GM18907 (cell line): ENCODE results near the gene PLEKHA7.

Experiments used
- ATAC-seq: cut with Tn5 transposase; IDR thresholded peaks from one replicate; pipeline ENCODE4 v1.9.1; 2021; ENCODE audit warnings: mild to moderate bottlenecking, moderate library complexity; ENCODE audit not compliant: unreplicated experiment

Gene PLEKHA7

GRCh38 chr11:16778876-16779275 lies 235.3 kb downstream of the PLEKHA7 start:
- no peak for ATAC-seq

GRCh38 chr11:16778286-16778685 lies 235.9 kb downstream of the PLEKHA7 start:
- ATAC-seq: no peak

GRCh38 chr11:16777613-16777975 lies 236.6 kb downstream of the PLEKHA7 start:
- no peak for ATAC-seq

- no peak for ATAC-seq
These were observed 237.3 kb downstream of the PLEKHA7 start for GRCh38 chr11:16776711-16777612.

GRCh38 chr11:16775614-16776283 lies 238.5 kb downstream of the PLEKHA7 start:
- no peak for ATAC-seq

- ATAC-seq: no peak
These were observed 239.1 kb downstream of the PLEKHA7 start for GRCh38 chr11:16774936-16775613.

- ATAC-seq: no peak
These were observed 240.0 kb downstream of the PLEKHA7 start for GRCh38 chr11:16773981-16774935.

GRCh38 chr11:16772141-16772512 lies 242.1 kb downstream of the PLEKHA7 start:
- no peak for ATAC-seq

- ATAC-seq: no peak
These were observed 242.7 kb downstream of the PLEKHA7 start for GRCh38 chr11:16771350-16772140.

GRCh38 chr11:16770016-16770415 lies 244.2 kb downstream of the PLEKHA7 start:
- ATAC-seq: no peak

GRCh38 chr11:16769386-16769785 lies 244.8 kb downstream of the PLEKHA7 start:
- no peak for ATAC-seq

- ATAC-seq: no peak
These were observed 246.3 kb downstream of the PLEKHA7 start for GRCh38 chr11:16767957-16768356.

GRCh38 chr11:16767137-16767536 lies 247.1 kb downstream of the PLEKHA7 start:
- no peak for ATAC-seq

GRCh38 chr11:16764888-16765287 lies 249.3 kb downstream of the PLEKHA7 start:
- ATAC-seq: no peak

- no peak for ATAC-seq
These were observed 250.5 kb downstream of the PLEKHA7 start for GRCh38 chr11:16763746-16764145.

GRCh38 chr11:16759857-16760508 lies 254.2 kb downstream of the PLEKHA7 start:
- no peak for ATAC-seq

- no peak for ATAC-seq
These were observed 255.7 kb downstream of the PLEKHA7 start for GRCh38 chr11:16758382-16759024.

GRCh38 chr11:16750417-16750816 lies 263.8 kb downstream of the PLEKHA7 start:
- peak; percentile 47 for ATAC-seq

GRCh38 chr11:16749666-16750065 lies 264.5 kb downstream of the PLEKHA7 start:
- ATAC-seq: peak; percentile 59
